HepG2 (cell line): ENCODE data around the gene TBX5. TPM values are rescaled to one million over a fixed set of nuclear protein-coding genes. Genes with fewer than 3 reads are reported as not detected.

ENCODE experiments used
- ATAC-seq: fragments of 200-7000 bp; cut with Tn5 transposase; 3 replicates; pipeline ENCODE4 v1.9.1; 2020; ENCODE audit warnings: mild to moderate bottlenecking, moderate library complexity
- BruUV-seq: library from RNA; stranded (reverse); fragments of 400-500 nt; replicated peaks from 2 replicates; lab custom pipeline; 2021; lab: Mats Ljungman, UMichigan
- CTCF ChIA-PET: fragments of 300-600 bp; formaldehyde crosslinking; extraction: SDS; loops from one replicate; lab custom pipeline; 2021; ENCODE audit warnings: low total read pairs, inconsistent platforms, low intra/inter-chr PET ratio; lab: Yijun Ruan, JAX
- POLR2A ChIA-PET: fragments of 350-600 bp; sonication (Branson Sonifier 250); formaldehyde crosslinking; loops from one replicate; lab custom pipeline; 2020; ENCODE audit warnings: antibody characterized with exemption, inconsistent platforms; lab: Yijun Ruan, JAX
- DNase-seq: peaks from one replicate; pipeline ENCODE4 v3.0.0-alpha.2; 2015; ENCODE audit warnings: low spot score
- FAIRE-seq: peaks from 3 replicates; lab custom pipeline; 2011; peaks lifted over from hg19 to GRCh38; lab: Jason Lieb, UNC
- H2AFZ ChIP-seq: one replicate; pipeline ENCODE4 v1.6.1; 2011; ENCODE audit warnings: low read length, inconsistent platforms
- H3K27ac ChIP-seq: fragments of 300-600 bp; 3 replicates; pipeline ENCODE4 v1.8.0; 2011; ENCODE audit warnings: mixed run types, mild to moderate bottlenecking, mixed read lengths, low read length, inconsistent platforms; ENCODE audit not compliant: insufficient read depth; ENCODE audit errors: extremely low read length
- H3K27me3 ChIP-seq, 2 experiments: fragments of 200-600 bp in 1 of 2; 2 replicates in 1 of 2; 3 replicates in 1 of 2; pipeline versions ENCODE4 v1.6.0 to v1.8.0; 2011; ENCODE audit warnings: low read length in 2 of 2, mild to moderate bottlenecking in 2 of 2, moderate library complexity in 2 of 2, inconsistent platforms in 1 of 2; ENCODE audit not compliant: insufficient read depth in 2 of 2, control insufficient read depth in 1 of 2
- H3K36me3 ChIP-seq, 2 experiments: fragments of 200-600 bp in 1 of 2; replicated peaks in 1 of 2; 2 replicates in 1 of 2; 3 replicates in 1 of 2; pipeline versions ENCODE4 v1.5.1 to v1.8.0; 2011; ENCODE audit warnings: low read length in 2 of 2, inconsistent platforms in 1 of 2; ENCODE audit not compliant: insufficient read depth in 2 of 2, control insufficient read depth in 1 of 2
- H3K4me1 ChIP-seq: 2 replicates; pipeline ENCODE4 v1.5.1; 2012; ENCODE audit warnings: low read length, inconsistent platforms; ENCODE audit not compliant: insufficient read depth
- H3K4me2 ChIP-seq: 2 replicates; pipeline ENCODE4 v1.6.0; 2011; ENCODE audit warnings: low read depth, low read length, inconsistent platforms
- H3K4me3 ChIP-seq, 3 experiments: fragments of 200-600 bp in 1 of 3; sonication (generic), shearing (Covaris generic) in 1 of 3; replicated peaks in 1 of 3; 2 replicates each; pipeline ENCODE4 v1.5.1; 2011 to 2016; ENCODE audit warnings: low read length in 3 of 3, inconsistent platforms in 2 of 3, low read depth in 2 of 3, mild to moderate bottlenecking in 2 of 3, control low read depth in 1 of 3, mixed read lengths in 1 of 3; ENCODE audit not compliant: insufficient read depth in 1 of 3
- H3K79me2 ChIP-seq: one replicate; pipeline ENCODE4 v1.6.1; 2011; ENCODE audit warnings: low read length, inconsistent platforms; ENCODE audit not compliant: insufficient read depth
- H3K9ac ChIP-seq: 2 replicates; pipeline ENCODE4 v1.6.0; 2011; ENCODE audit warnings: mild to moderate bottlenecking, low read depth, low read length, inconsistent platforms; ENCODE audit not compliant: insufficient read depth
- H3K9me3 ChIP-seq: 2 replicates; pipeline ENCODE4 v1.5.1; 2012; ENCODE audit warnings: mild to moderate bottlenecking, low read length
- H4K20me1 ChIP-seq: 2 replicates; pipeline ENCODE4 v1.6.0; 2011; ENCODE audit warnings: inconsistent platforms, mild to moderate bottlenecking, low read length, moderate library complexity; ENCODE audit not compliant: insufficient read depth
- NCOR1 ChIP-seq: fragments of 200-600 bp; sonication (generic); IDR thresholded peaks from 2 replicates; pipeline ENCODE4 v1.7.0; 2017; ENCODE audit warnings: antibody characterized with exemption, low read length, borderline replicate concordance
- NR2F1 ChIP-seq, 2 experiments: fragments of 450-650 bp in 1 of 2; formaldehyde crosslinking in 1 of 2; IDR thresholded peaks; 2 replicates each; pipeline versions ENCODE4 v1.5.0 to v1.6.1; 2016 to 2020; ENCODE audit warnings: mild to moderate bottlenecking in 1 of 2, missing compliant biosample characterization in 1 of 2, missing genetic modification reagents in 1 of 2, moderate library complexity in 1 of 2
- SAP130 ChIP-seq: IDR thresholded peaks from 2 replicates; pipeline ENCODE4 v1.6.1; 2016; ENCODE audit warnings: low read depth
- ZFP36 ChIP-seq: fragments of 150-350 bp; IDR thresholded peaks from 2 replicates; pipeline ENCODE4 v1.6.1; 2018; ENCODE audit warnings: borderline replicate concordance, low read length, low read depth; ENCODE audit not compliant: partially characterized antibody
- ZFY ChIP-seq: sonication (generic); formaldehyde crosslinking; IDR thresholded peaks from 2 replicates; pipeline ENCODE4 v1.4.0; 2020; ENCODE audit warnings: missing genetic modification reagents
- ZNF263 ChIP-seq: sonication (generic); formaldehyde crosslinking; IDR thresholded peaks from 2 replicates; pipeline ENCODE4 v1.4.0; 2020; ENCODE audit warnings: missing genetic modification reagents
- ZNF343 ChIP-seq: sonication (generic); formaldehyde crosslinking; IDR thresholded peaks from 2 replicates; pipeline ENCODE4 v1.4.0; 2020; ENCODE audit warnings: mild to moderate bottlenecking, missing genetic modification reagents
- ZNF407 ChIP-seq: sonication (generic); formaldehyde crosslinking; IDR thresholded peaks from one replicate; pipeline ENCODE4 v1.5.1; 2020; ENCODE audit warnings: mild to moderate bottlenecking, missing genetic modification reagents; ENCODE audit errors: not compliant biosample characterization
- ZNF597 ChIP-seq: sonication (generic); formaldehyde crosslinking; IDR thresholded peaks from 2 replicates; pipeline ENCODE4 v1.5.0; 2020; ENCODE audit warnings: missing genetic modification reagents
- WGBS: methylation state at CpG from one replicate; pipeline ENCODE4 v1.1.6; 2017; ENCODE audit warnings: low lambda C conversion rate; 5-methylcytosine and 5-hydroxymethylcytosine counted together
- in situ Hi-C: cut with HindIII; loops from 2 replicates; pipeline ENCODE4 v1.10.0; 2017; ENCODE audit warnings: low pct_unique_long_range_greater_than_20kb; ENCODE audit not compliant: extremely low pct_ligation_motif_present
- intact Hi-C: fragments of 100-400 bp; cut with micrococcal nuclease; formaldehyde crosslinking; loops from one replicate; pipeline ENCODE4 v1.10.0; 2022; ENCODE audit not compliant: unreplicated experiment
- polyA plus RNA-seq, 8 experiments: library from polyadenylated mRNA; depleted of rRNA in 3 of 8; stranded (reverse) in 7 of 8; unstranded in 1 of 8; fragments of >200 nt; fragmentation: Illumina TruSeq in 4 of 8; extraction: Trizol in 4 of 8; gene quantifications; 2 replicates each; pipeline versions ENCODE4 v1.2.1 to v1.2.3, GENCODE V29; 2011 to 2016; ENCODE audit warnings: low read depth in 4 of 8, missing spikeins in 1 of 8, mixed read lengths in 1 of 8; ENCODE audit not compliant: insufficient read depth in 1 of 8
- total RNA-seq, 5 experiments: library from RNA; depleted of rRNA; stranded (reverse); fragments of >200 nt; fragmentation: Illumina TruSeq; extraction: Trizol; gene quantifications; 2 replicates each; pipeline ENCODE4 v1.2.3, GENCODE V29; 2016; ENCODE audit warnings: low read depth in 1 of 5

The TBX5 gene
- total and polyA plus RNA-seq, 2 of the 13 experiments (the other 11 are each of a cell fraction or from before 2014, with no cell fraction given), result not detected

GRCh38 chr12:114321524-114321923 is 84.4 kb downstream of the TBX5 start:
- Histone ChIP-seq H3K4me3 (no peak overlapping the region), H2AFZ (no peak overlapping the region), H3K36me3 (no peaks in the 10 kb centered on the region), H3K4me1 (no peaks in the 10 kb centered on the region), H3K4me2 (no peak overlapping the region), H3K9me3 (no peaks in the 10 kb centered on the region), H3K27ac (no peak overlapping the region), H3K79me2 (no peaks in the 10 kb centered on the region), H4K20me1 (no peaks in the 10 kb centered on the region), H3K9ac (no peak overlapping the region), H3K27me3 (peaks cover 3 to 10% of the 10 kb centered on the region in 2 experiments; a peak in 3 of 5 replicates)
- 60% methylated on average over 1 of the region's 1 CpG for WGBS
- ATAC-seq, result no peak
- no peak for FAIRE-seq
- in situ Hi-C loops, result no loop called here
- BruUV-seq, result no TSS peak
- no peak for TF ChIP-seq ZNF597 (CRISPR knock-in tag)
- no peak for TF ChIP-seq SAP130 (CRISPR knock-in tag)
- peak; percentile 77 for TF ChIP-seq ZFP36
- ChIA-PET POLR2A (no interaction called here), CTCF (no interaction called here)
- DNase-seq, result no peak
- intact Hi-C loops, result no loop called here

- DNase-seq, result no peak
- H2AFZ ChIP-seq, result no peak overlapping the region
- H3K9me3 ChIP-seq, result no peaks in the 10 kb centered on the region
- H3K27ac ChIP-seq, result no peak overlapping the region
- WGBS, result 36% methylated on average over 7 of the region's 8 CpGs
- no peaks in the 10 kb centered on the region for H3K4me1 ChIP-seq
- no peak overlapping the region for H3K9ac ChIP-seq
- H4K20me1 ChIP-seq, result no peaks in the 10 kb centered on the region
- in situ Hi-C loops, result no loop called here
- H3K79me2 ChIP-seq, result no peaks in the 10 kb centered on the region
- CTCF ChIA-PET, result no interaction called here
- BruUV-seq, result no TSS peak
- H3K27me3 ChIP-seq, result peaks cover 3 to 10% of the 10 kb centered on the region in 2 experiments; a peak in 3 of 5 replicates
- POLR2A ChIA-PET, result no interaction called here
- no peak for FAIRE-seq
- intact Hi-C loops, result no loop called here
- no peak for ATAC-seq
- H3K4me2 ChIP-seq, result no peak overlapping the region
- no peak overlapping the region for H3K4me3 ChIP-seq
- H3K36me3 ChIP-seq, result no peaks in the 10 kb centered on the region
- TF ChIP-seq ZNF407 (CRISPR knock-in tag) (no peak), NR2F1 (CRISPR knock-in tag; IDR thresholded peaks at IDR 0.05) (no peak), ZNF343 (CRISPR knock-in tag) (no peak), ZFY (CRISPR knock-in tag) (no peak), NCOR1 (no peak), ZNF263 (CRISPR knock-in tag) (no peak)
Measured at GRCh38 chr12:114320968-114321367, 85.0 kb downstream of the TBX5 start.
